ENCODE data around the gene DISC1. TPM values are rescaled to one million over a fixed set of nuclear protein-coding genes. Genes with fewer than 3 reads are reported as not detected.

The DISC1 gene
- total RNA-seq, 4 donors from 2014 or later = 7.1 to 33.4 (median 14.9) TPM

GRCh38 chr1:232016616-232017015, 390.0 kb downstream of the DISC1 start:
- no peaks in the 10 kb centered on the region for H3K4me1 ChIP-seq
- H3K9me3 ChIP-seq = no peaks in the 10 kb centered on the region
- intact Hi-C loops (cut with DNase I; ENCODE audit: low total_unique reads) = no loop called here

GRCh38 chr1:232017057-232017456, 390.5 kb downstream of the DISC1 start:
- no peaks in the 10 kb centered on the region for H3K36me3 ChIP-seq
- H3K9me3 ChIP-seq = no peaks in the 10 kb centered on the region
- H3K27me3 ChIP-seq = no peaks in the 10 kb centered on the region
- no peak for DNase-seq
- H3K4me3 ChIP-seq = no peak overlapping the region
- TF ChIP-seq POLR2A (IDR thresholded peaks at IDR 0.05) = no peak
- no peak for TF ChIP-seq CTCF (IDR thresholded peaks at IDR 0.05)
- H3K27ac ChIP-seq = no peak overlapping the region
- no peaks in the 10 kb centered on the region for H3K4me1 ChIP-seq
- intact Hi-C loops (cut with DNase I; ENCODE audit: low total_unique reads) = no loop called here

More at GRCh38 chr1:232016616-232017015, 390.0 kb downstream of the DISC1 start:
- Histone ChIP-seq H3K4me3 (no peak overlapping the region), H3K27ac (no peak overlapping the region), H3K36me3 (no peaks in the 10 kb centered on the region), H3K27me3 (no peaks in the 10 kb centered on the region)
- no peak for TF ChIP-seq CTCF (IDR thresholded peaks at IDR 0.05)
- TF ChIP-seq POLR2A (IDR thresholded peaks at IDR 0.05) = no peak
- no peak for DNase-seq

GRCh38 chr1:232017759-232018158, 391.2 kb downstream of the DISC1 start:
- intact Hi-C loops (cut with DNase I; ENCODE audit: low total_unique reads) = no loop called here
- no peak for DNase-seq
- no peaks in the 10 kb centered on the region for H3K27me3 ChIP-seq
- TF ChIP-seq CTCF (IDR thresholded peaks at IDR 0.05) (no peak), POLR2A (IDR thresholded peaks at IDR 0.05) (no peak)
- H3K36me3 ChIP-seq = no peaks in the 10 kb centered on the region
- no peak overlapping the region for H3K27ac ChIP-seq
- no peaks in the 10 kb centered on the region for H3K9me3 ChIP-seq
- no peak overlapping the region for H3K4me3 ChIP-seq
- no peaks in the 10 kb centered on the region for H3K4me1 ChIP-seq

- TF ChIP-seq POLR2A (IDR thresholded peaks at IDR 0.05) (no peak), CTCF (IDR thresholded peaks at IDR 0.05) (no peak)
Measured at GRCh38 chr1:232018231-232019025, 391.8 kb downstream of the DISC1 start.

GRCh38 chr1:232019026-232019340, 392.4 kb downstream of the DISC1 start:
- no peaks in the 10 kb centered on the region for H3K36me3 ChIP-seq
- no peaks in the 10 kb centered on the region for H3K4me1 ChIP-seq
- H3K9me3 ChIP-seq = no peaks in the 10 kb centered on the region
- H3K27me3 ChIP-seq = no peaks in the 10 kb centered on the region
- no peak overlapping the region for H3K27ac ChIP-seq
- intact Hi-C loops (cut with DNase I; ENCODE audit: low total_unique reads) = no loop called here
- DNase-seq = no peak
- TF ChIP-seq POLR2A (IDR thresholded peaks at IDR 0.05) (no peak), CTCF (IDR thresholded peaks at IDR 0.05) (no peak)
- H3K4me3 ChIP-seq = no peak overlapping the region

More at GRCh38 chr1:232018231-232019025, 391.8 kb downstream of the DISC1 start:
- Histone ChIP-seq H3K4me3 (no peak overlapping the region), H3K27me3 (no peaks in the 10 kb centered on the region), H3K4me1 (no peaks in the 10 kb centered on the region), H3K9me3 (no peaks in the 10 kb centered on the region), H3K36me3 (no peaks in the 10 kb centered on the region), H3K27ac (no peak overlapping the region)
- intact Hi-C loops (cut with DNase I; ENCODE audit: low total_unique reads) = no loop called here
- no peak for DNase-seq

Measured in uterus (tissue), 4 donors.